Measurements from ENCODE around the gene CAMTA1.

DNA sequence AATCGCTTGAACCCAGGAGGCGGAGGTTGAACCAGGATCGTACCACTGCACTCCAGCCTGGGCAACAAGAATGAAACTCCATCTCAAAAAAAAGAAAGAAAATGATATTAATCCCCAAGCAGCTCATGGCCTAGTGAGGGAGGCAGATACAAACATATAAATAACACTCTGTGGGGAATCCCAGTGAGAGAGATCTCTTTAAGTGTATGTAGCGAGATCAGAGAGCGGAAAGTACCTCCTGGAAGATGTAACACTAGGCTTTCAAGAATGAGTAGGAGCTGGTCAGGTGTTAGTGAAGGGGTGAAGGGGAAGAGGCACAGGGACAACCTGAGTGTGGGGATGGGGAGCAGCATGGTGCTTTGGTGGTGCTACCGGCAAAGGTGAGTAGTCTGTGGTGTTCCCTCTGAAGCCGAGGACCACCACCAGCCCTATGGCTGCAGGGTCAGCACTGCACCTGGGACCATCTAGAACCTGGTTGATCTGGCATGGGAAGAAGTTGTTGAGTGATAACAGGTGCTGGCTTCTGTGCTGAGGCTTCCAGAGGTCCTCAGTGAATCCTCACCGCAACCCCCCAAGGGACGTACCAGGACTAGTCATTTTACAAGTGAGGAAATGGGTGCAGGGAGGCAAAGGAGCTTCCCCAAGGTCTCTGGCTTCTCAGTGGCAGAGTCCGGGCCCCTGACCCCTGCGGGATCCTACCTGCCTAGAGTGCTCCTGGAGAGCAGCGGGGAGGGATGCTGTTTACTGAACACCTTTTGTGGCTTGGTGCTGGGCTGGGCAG, 618.2 kb downstream of the CAMTA1 start:
- TF ChIP-seq, protein P1, sequence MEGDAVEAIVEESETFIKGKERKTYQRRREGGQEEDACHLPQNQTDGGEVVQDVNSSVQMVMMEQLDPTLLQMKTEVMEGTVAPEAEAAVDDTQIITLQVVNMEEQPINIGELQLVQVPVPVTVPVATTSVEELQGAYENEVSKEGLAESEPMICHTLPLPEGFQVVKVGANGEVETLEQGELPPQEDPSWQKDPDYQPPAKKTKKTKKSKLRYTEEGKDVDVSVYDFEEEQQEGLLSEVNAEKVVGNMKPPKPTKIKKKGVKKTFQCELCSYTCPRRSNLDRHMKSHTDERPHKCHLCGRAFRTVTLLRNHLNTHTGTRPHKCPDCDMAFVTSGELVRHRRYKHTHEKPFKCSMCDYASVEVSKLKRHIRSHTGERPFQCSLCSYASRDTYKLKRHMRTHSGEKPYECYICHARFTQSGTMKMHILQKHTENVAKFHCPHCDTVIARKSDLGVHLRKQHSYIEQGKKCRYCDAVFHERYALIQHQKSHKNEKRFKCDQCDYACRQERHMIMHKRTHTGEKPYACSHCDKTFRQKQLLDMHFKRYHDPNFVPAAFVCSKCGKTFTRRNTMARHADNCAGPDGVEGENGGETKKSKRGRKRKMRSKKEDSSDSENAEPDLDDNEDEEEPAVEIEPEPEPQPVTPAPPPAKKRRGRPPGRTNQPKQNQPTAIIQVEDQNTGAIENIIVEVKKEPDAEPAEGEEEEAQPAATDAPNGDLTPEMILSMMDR (IDR thresholded peaks at IDR 0.05) = no peak
- no peak for TF ChIP-seq POLR2A (IDR thresholded peaks at IDR 0.05)
